Coronary artery (tissue), 2 donors: Measurements from ENCODE around the gene C1QTNF6.

Experiments
- DNase-seq: peaks from one replicate; pipeline ENCODE4 v3.0.0-alpha.2; 2017; ENCODE audit warnings: low spot score
- H3K27ac ChIP-seq, 2 donors: fragments of 200-600 bp; sonication (generic); one replicate each; pipeline ENCODE4 v1.5.1; 2016 to 2019
- H3K4me3 ChIP-seq: fragments of 200-600 bp; sonication (generic); 2 replicates; pipeline ENCODE4 v1.5.1; 2016; ENCODE audit warnings: mild to moderate bottlenecking, moderate library complexity
- TF ChIP-seq, protein P1 (sequence below): fragments of 200-600 bp; sonication (generic); IDR thresholded peaks from one replicate; pipeline ENCODE4 v1.5.1; 2019; ENCODE audit warnings: antibody characterized with exemption

Gene C1QTNF6

DNA sequence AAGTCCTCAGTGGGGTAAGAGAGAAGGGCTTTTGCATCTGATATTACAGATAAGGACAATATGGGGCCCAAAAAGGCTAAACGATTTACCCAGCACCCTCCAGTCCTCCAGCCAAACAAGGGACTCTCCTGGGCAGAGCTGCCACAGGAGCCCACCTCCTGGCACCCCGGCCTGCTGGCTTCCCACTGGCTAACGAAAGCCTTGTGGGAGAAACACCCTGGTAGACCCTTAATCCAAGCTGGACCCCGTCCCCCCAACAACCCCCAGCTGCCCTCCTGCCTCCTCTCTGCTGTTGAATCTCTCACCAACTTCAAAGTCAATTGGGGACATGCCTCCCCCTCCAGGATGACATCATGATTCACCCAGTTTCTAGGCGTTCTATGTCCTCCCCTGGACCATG is 10.8 kb downstream of the C1QTNF6 start:
- DNase-seq = no peak
- Histone ChIP-seq H3K4me3 (peak overlapping the region; percentile 59), H3K27ac (peak overlapping the region in 1 of 2 donors; percentile 52)
- TF ChIP-seq, protein P1, sequence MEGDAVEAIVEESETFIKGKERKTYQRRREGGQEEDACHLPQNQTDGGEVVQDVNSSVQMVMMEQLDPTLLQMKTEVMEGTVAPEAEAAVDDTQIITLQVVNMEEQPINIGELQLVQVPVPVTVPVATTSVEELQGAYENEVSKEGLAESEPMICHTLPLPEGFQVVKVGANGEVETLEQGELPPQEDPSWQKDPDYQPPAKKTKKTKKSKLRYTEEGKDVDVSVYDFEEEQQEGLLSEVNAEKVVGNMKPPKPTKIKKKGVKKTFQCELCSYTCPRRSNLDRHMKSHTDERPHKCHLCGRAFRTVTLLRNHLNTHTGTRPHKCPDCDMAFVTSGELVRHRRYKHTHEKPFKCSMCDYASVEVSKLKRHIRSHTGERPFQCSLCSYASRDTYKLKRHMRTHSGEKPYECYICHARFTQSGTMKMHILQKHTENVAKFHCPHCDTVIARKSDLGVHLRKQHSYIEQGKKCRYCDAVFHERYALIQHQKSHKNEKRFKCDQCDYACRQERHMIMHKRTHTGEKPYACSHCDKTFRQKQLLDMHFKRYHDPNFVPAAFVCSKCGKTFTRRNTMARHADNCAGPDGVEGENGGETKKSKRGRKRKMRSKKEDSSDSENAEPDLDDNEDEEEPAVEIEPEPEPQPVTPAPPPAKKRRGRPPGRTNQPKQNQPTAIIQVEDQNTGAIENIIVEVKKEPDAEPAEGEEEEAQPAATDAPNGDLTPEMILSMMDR = no peak

DNA sequence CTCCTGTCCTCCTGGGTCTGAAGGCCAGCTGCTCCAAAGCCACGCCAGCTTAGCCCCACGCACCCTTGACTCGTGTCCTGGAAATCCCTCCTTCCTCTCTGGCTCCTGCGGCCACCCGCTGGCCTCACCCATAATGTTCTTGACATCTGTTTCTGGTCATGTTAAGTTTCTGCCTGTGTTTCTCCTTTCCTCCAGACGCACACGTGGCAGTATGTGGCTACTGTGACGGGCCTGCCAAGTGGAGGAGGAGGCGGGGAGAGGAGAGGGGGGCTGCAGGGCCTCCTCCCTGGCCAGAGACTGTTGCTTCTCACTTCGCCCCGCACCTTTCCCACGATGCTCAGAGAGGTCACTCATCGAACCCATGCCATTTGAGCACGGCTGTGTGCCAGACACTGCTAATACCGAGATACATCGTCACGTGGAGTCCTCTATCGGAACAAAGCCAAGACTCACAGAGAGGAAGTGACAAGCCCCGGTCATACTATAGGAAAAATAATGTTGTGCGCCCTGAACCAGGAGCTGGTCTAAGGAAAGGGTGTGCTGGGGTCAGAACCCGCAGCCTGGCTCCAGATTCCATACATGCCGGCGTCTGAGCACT is 11.5 kb downstream of the C1QTNF6 start:
- TF ChIP-seq, protein P1 = no peak
- no peak for DNase-seq
- Histone ChIP-seq H3K4me3 (peak overlapping the region; percentile 59), H3K27ac (peak overlapping the region in 1 of 2 donors; percentile 52)

DNA sequence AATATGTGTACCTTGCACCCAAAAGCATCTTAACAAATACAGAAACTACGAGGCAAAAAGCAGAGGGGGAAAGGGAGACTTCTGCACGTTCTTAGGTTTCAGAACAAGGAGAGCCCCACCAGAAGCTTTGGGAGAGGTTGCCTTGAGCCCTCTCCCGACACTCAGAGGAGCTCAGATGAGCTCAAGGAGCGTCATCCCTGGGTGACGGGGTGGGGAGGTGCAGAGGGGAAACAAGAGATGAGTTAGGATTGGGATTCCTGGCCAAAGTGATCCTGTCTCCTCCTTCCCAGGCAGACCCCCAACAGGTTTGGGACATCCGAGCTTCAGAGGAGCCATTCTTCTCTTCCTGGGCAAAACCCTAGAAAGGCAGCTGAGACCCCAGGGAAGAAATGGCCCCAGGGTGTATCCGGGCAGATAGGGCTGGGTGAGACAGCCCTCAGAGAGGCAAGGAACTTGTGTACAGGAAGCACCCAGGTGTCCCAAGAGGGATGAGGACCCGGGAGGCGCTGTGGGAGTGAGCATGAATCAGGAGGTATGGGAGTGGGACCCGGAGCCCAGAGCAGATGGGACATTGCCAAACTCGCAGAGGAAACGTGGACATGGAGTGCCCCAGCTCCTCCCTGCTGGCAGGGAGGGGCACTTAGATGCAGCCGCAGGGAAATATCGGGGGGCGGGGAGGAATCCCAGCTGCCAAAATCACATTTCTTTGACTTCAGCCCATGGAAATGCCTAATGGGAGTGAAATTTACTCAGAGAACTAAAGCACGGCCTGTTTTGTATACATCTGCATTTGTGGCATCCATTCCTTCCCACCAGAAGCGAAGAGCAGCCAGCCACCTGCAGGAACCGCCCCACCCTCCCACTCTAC is 12.4 kb downstream of the C1QTNF6 start:
- Histone ChIP-seq H3K27ac (peak overlapping the region in 1 of 2 donors; percentile 52), H3K4me3 (peak overlapping the region; percentile 59)
- TF ChIP-seq, protein P1 = no peak
- DNase-seq = peak; percentile 36

DNA sequence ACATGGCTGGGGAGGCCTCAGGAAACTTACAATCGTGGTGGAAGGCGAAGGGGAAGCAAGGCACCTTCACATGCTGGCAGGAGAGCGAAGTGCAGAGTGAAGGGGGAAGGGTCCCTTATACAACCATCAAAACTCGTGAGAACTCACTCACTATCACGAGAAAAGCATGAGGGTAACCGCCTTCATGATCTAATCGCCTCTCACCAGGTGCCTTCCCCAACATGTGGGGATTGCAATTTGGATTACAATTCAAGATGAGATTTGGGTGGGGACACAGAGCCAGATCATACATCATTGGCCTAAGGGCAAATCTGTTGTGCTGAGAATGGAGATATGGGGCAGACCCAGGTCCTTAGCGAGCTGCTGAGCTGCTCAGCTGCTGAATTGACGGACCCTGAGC is 13.1 kb downstream of the C1QTNF6 start:
- TF ChIP-seq, protein P1 = no peak
- DNase-seq = peak; percentile 17
- Histone ChIP-seq H3K27ac (no peak overlapping the region), H3K4me3 (no peak overlapping the region)

DNA sequence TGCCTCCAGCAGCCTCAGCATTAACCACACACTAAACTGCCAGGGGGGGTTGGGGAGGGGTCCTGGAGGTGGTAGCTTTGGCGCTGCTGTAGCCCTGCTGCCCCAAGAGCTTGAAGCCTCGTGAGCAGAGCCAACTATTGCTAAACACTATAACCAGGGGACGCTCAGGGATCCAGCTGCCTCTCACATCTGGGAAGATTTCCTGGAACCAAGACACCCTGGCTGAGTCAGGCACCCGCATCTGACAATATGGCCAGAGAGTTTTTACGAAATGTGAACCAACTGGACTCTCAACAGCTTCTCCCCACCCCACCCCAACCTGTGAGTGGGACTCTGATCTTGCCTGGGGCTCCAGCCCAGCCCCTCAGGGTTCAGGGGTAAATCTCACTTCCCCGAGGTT is 14.3 kb downstream of the C1QTNF6 start:
- peak; percentile 68 for DNase-seq
- no peak overlapping the region for H3K4me3 ChIP-seq
- TF ChIP-seq, protein P1 = no peak
- H3K27ac ChIP-seq = no peak overlapping the region

DNA sequence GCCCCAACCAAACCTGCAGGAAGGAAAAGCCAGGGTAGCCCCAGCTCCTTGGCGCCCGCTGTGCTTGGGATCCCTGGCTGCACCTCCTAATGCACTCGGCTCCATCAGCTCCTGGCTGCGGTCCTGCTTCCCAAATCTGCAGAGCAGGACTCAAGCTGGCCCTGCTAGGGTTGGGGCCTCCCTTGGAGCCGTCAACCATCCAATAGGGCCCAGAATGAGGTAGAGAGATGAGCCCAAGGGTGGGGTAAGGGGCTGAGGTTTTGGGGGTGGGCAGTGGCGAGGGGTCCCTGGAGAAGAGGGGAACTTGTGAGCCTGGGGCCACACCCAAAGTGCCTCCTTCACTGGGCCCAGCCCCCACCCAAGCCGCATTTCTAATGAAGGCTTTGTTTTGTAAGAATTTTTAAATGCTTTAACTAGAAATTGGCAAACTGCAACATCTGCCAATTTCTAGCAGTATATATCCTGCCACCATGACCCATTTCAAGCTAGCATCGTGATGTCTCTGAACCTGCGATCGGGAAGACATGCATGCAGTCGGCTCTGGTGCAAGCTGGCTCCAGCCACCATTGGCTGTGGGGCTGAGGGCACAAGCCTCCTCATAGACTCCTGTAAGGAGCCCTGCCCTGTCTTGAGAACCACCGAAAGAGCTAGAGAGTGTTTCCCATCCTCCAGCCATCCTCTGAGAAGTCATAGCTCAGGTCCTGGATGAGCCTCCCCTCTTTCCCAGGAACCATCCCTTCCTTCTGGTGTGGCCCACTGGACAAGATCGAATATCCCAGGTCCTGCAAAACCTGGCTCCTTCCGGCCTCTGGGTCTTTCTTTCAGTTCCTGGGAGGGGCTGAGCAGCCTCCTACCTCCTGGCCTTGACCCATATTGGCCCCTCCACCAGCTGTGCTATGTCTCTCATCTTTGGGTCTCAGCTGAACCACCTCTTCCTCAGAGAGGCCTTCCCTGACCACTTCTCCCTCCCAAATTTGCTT is 15.5 kb downstream of the C1QTNF6 start:
- no peak overlapping the region for H3K4me3 ChIP-seq
- peak; percentile 49 for DNase-seq
- H3K27ac ChIP-seq = no peak overlapping the region
- TF ChIP-seq, protein P1 = no peak
